Raji (cell line): ENCODE measurements around the gene ZNF280A.
A peak's percentile ranks its signal among the peaks of the same experiment; 100 is the strongest.

Experiments used
- POLR2A ChIP-seq: IDR thresholded peaks from 2 replicates; pipeline ENCODE4 v1.6.1; 2011; ENCODE audit warnings: low read depth, low read length, control low read depth; ENCODE audit not compliant: insufficient read depth

ZNF280A gene

GRCh38 chr22:22527312-22527711 lies 7.2 kb upstream of the ZNF280A start:
- no peak for TF ChIP-seq POLR2A

GRCh38 chr22:22526125-22526912 lies 6.2 kb upstream of the ZNF280A start:
- TF ChIP-seq POLR2A: no peak

GRCh38 chr22:22523494-22523893 lies 3.4 kb upstream of the ZNF280A start:
- no peak for TF ChIP-seq POLR2A

DNA sequence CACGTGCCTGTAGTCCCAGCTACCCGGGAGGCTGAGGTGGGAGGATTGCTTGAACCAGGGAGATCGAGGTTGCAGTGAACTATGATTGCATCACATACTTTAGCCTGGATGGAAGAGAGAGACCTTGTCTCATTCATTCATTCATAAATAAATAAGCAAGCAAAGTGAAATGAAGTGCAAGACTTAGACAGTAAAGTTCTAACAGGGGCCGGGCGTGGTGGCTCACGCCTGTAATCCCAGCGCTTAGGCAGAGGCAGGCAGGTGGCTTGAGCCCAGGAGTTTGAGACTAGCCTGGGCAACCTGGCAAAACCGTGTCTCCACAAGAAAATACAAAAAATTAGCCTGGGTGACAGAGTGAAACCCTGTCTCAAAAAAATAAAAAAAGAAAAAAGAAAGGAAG lies 1.6 kb upstream of the ZNF280A start:
- TF ChIP-seq POLR2A: no peak

- no peak for TF ChIP-seq POLR2A
Observed at GRCh38 chr22:22520667-22521602, 865 bp upstream of the ZNF280A start.

DNA sequence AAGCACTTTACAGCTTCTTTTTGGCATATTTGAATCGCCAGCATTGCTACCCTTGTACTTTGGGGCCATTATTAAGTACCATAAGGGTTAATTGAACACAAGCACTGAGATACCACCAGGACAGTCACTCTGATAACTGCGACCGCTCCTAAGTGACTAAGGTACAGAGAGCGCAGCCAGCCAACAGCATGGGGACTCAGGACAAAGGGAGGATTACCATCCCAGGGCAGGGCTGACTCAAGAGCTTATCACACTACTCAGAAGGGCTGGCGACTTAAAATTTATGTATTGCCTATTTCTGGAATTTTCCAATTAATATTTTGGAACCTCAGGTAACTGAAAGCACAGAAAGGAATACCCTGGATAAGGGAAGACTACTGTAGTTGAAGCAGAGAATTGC lies 479 bp downstream of the ZNF280A start:
- no peak for TF ChIP-seq POLR2A

DNA sequence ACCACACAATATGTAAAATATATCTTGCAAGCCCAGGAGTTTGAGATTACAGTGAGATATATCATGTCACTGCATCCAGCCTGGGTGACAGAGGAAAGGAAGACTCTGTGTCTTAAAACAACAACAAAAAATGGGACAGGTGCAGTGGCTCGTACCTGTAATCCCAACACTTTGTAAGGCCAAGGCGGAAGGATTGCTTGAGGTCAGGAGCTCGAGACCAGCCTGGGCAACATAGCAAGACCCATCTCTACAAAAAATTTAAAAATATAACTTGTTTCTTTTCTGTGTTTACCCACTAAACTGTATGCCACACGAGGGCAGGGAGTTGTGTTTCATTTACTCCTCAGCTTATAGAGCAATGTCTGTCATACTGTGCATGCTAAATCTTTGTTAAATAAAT lies 3.1 kb downstream of the ZNF280A start:
- TF ChIP-seq POLR2A: no peak

DNA sequence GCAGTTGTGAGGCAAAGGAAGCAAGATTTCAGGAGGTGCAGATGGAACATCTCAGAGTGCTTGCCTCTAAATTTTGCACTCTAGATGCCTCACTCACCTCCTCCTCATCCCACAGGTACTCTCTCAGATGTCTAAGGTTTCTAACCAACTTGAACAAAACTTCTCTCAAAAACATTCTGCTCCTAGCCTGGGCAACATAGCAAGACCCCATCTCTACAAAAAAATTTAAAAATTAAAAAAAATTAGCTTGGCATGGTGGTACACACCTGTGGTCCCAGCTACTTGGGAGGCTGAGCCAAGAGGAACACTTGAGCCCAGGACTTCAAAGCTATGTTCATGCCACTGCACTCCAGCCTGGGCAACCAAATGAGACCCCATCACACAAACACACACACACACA lies 4.2 kb downstream of the ZNF280A start:
- no peak for TF ChIP-seq POLR2A

GRCh38 chr22:22513619-22514018 lies 6.5 kb downstream of the ZNF280A start:
- no peak for TF ChIP-seq POLR2A

DNA sequence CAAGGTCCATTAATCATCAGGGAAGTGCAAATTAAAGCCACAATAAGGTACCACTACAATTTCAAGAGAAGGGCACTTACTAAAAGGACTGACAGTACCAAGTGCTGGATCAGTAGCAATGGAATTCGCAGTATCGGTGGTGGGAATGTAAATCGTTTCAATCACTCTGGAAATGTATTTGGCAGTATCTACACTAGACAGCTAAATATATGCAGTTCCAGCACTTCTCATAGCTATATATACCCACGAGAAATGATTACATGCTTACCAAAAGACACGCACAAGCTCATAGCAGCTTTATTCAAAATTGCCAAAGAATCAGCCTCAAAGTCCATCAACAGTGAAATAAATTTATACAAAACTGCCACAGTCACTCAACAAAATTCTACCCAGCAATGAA lies 7.1 kb downstream of the ZNF280A start:
- no peak for TF ChIP-seq POLR2A

DNA sequence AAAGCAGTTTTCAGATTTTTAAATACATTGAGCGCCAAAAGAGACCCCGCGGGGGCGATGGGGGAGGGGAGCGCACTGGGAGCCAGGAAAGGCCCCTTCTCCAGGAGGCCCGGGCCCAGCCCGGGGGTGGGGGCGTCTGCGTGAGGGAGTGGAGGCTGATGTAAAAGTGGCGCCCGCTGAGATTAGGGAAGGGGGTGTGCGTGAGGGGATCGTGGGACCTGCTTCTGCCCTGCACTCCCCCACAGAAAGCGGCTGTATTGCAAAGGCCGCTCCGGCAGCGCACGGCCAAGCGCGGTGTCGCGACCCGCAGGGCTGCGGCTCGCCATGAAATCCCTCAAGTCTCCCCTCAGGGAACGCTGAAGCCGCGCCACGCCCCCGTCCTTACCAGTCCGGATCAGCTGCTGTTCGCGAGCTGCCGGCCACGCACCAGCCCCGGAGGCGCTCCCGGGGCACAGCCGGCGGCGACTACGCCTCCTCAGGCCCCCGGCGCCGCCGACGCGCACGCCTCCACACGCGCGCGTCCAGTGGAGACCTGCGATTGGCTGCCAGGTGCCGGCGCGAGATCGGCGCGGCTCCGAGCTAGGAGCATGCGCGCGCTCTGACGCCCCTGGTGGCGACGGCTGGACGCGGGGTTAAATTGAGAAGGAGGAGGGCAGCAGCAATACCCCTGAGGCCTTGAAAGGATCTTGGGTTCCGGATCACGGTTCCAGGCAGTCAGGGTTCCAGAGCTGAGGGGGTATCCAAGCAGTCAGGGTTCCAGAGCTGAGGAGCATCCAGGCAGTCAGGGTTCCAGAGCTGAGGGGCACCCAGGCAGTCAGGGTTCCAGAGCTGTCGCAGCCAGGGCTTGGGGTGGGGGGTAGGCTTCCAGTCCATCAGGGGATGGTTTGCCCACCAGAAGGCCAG lies 11.5 kb downstream of the ZNF280A start, which contains the start of gene ZNF280B:
TSS of gene ZNF280B (minus strand) at position 469 of the 903 bp plus-strand sequence. CDS start 19,344 bp downstream, outside the sequence.
- TF ChIP-seq POLR2A: peak; percentile 66

DNA sequence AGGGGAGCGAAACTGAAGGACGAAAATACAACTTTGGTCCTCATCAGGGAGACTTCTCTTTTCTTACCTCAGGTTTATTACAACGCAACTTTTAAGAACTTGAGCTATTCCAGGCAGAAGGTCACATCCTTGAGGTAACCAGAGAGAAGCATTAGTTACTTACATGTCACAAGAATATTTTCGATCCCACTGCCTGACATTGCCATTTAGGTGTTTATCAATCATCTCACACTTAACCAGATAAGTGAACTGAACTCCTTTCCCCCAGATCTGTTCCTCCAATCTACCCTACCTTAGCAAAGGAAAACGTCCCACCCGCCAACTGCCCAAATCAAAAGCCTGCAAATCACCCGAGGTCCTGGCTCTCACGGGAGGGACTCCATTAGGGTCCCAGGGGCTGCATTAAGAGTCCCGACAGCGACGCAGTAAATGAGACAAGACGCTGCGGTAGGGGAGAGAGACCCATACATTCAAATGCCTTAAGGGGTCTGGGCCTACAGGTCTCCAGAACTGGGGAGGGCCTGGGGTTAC lies 12.3 kb downstream of the ZNF280A start:
- TF ChIP-seq POLR2A: no peak

DNA sequence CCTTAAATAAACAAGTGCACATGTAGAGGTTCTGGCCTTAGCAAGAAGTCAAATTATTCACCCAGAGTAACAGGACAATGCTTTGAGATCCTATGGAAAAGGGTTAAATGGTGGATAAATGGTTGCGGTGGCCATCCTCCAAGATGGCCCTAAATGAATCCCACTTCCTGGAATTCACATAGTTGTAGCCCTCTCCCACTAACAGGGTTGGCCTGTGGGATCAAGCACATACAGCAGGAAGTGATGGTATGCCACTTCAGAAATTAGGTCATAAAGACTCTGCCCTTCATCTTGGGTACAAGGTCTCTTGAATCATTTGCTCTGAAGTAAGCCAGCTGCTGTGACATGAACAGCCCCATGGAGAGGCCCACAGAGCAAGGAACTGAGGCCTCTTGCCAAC lies 13.3 kb downstream of the ZNF280A start:
- TF ChIP-seq POLR2A: no peak

DNA sequence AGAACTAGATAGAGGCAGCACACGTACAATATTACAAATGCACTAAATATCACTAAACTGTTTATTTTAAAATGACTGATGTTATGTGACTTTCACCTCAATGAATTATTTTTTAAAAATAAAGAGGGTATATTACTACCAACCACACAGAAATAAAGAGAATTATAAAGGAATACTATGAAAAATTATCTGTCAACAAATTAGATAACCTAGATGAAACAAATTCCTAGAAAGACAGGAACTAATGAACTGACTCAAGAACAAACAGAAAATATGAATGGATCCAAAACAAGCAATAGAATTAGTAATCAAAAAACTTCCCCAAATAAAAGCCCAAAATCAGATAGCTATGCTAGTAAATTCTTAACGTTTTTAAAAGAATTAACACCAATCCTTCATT lies 21.8 kb downstream of the ZNF280A start:
- TF ChIP-seq POLR2A: no peak

DNA sequence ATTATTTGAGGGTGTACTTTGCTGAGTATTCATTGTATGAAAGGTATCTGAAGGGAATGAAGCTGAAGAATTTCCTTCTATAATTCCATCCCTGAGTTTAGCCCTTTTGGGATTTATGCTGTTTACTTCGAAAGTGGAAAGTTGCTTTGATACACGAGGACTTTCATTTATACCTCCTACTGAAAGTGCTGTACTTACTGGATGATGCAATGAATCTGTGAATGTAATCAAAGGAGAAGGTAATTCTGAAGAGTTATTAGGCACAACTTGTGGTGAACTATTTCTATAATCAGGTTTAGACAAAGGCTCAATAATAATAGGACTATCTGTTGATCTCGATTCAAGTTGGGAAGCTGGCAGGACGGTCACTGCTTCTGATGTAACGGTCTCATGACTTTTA lies 31.3 kb downstream of the ZNF280A start:
- TF ChIP-seq POLR2A: no peak
